Neural progenitor cell (in vitro differentiated cells): ENCODE measurements around the gene OR12D1. TPM values are rescaled to one million over a fixed set of nuclear protein-coding genes. Genes with fewer than 3 reads are reported as not detected.

Experiments
- DNase-seq: peaks from one replicate; pipeline ENCODE4 v3.0.0-alpha.2; 2016; ENCODE audit warnings: low spot score
- H2AFZ ChIP-seq: fragments of 200-600 bp; sonication (generic); replicated peaks from 2 replicates; pipeline ENCODE4 v1.6.1; 2016; ENCODE audit warnings: antibody characterized with exemption
- H3F3A ChIP-seq: fragments of 200-600 bp; sonication (generic); 2 replicates; pipeline ENCODE4 v1.6.1; 2016; ENCODE audit warnings: antibody characterized with exemption, low read depth
- H3K27ac ChIP-seq: fragments of 200-600 bp; sonication (generic); 2 replicates; pipeline ENCODE4 v1.5.1; 2016; ENCODE audit warnings: mild to moderate bottlenecking
- H3K27me3 ChIP-seq: fragments of 200-600 bp; sonication (generic); 2 replicates; pipeline ENCODE4 v1.6.1; 2016; ENCODE audit warnings: mild to moderate bottlenecking, moderate library complexity
- H3K36me3 ChIP-seq: fragments of 200-600 bp; sonication (generic); 2 replicates; pipeline ENCODE4 v1.5.1; 2016
- H3K4me1 ChIP-seq: fragments of 200-600 bp; sonication (generic); 2 replicates; pipeline ENCODE4 v1.6.1; 2016; ENCODE audit warnings: mixed run types
- H3K4me2 ChIP-seq: fragments of 200-600 bp; sonication (generic); 2 replicates; pipeline ENCODE4 v1.6.1; 2016
- H3K4me3 ChIP-seq: fragments of 200-600 bp; sonication (generic); 2 replicates; pipeline ENCODE4 v1.5.1; 2016
- H3K79me2 ChIP-seq: fragments of 200-600 bp; sonication (generic); 2 replicates; pipeline ENCODE4 v1.6.1; 2016; ENCODE audit warnings: low read depth
- H3K9ac ChIP-seq: fragments of 200-600 bp; sonication (generic); 2 replicates; pipeline ENCODE4 v1.6.1; 2016
- H3K9me3 ChIP-seq: fragments of 200-600 bp; sonication (generic); 2 replicates; pipeline ENCODE4 v1.5.1; 2016; ENCODE audit warnings: low read depth
- H4K20me1 ChIP-seq: fragments of 200-600 bp; sonication (generic); 2 replicates; pipeline ENCODE4 v1.6.1; 2016; ENCODE audit warnings: low read depth
- H3K27ac Mint-ChIP-seq: 3 replicates; pipeline ENCODE4 v1.8.0; 2021; ENCODE audit warnings: mixed read lengths
- H3K27me3 Mint-ChIP-seq: 2 replicates; pipeline ENCODE4 v1.8.0; 2022; ENCODE audit warnings: low read depth, mild to moderate bottlenecking, inconsistent platforms, moderate library complexity, mixed read lengths; ENCODE audit not compliant: insufficient read depth
- H3K36me3 Mint-ChIP-seq: 3 replicates; pipeline ENCODE4 v1.8.0; 2021; ENCODE audit warnings: mixed read lengths
- H3K4me1 Mint-ChIP-seq: 3 replicates; pipeline ENCODE4 v1.8.0; 2021; ENCODE audit warnings: mixed read lengths
- H3K4me3 Mint-ChIP-seq: 3 replicates; pipeline ENCODE4 v1.8.0; 2021; ENCODE audit warnings: mild to moderate bottlenecking, moderate library complexity, mixed read lengths
- H3K9me3 Mint-ChIP-seq: 3 replicates; pipeline ENCODE4 v1.8.0; 2020; ENCODE audit warnings: mixed read lengths
- EZH2 ChIP-seq: fragments of 200-600 bp; sonication (generic); IDR thresholded peaks from 2 replicates; pipeline ENCODE4 v1.6.1; 2017; ENCODE audit warnings: antibody characterized with exemption, mild to moderate bottlenecking, moderate library complexity
- EZH2phosphoT487 ChIP-seq: fragments of 200-600 bp; sonication (generic); IDR thresholded peaks from 2 replicates; pipeline ENCODE4 v1.6.1; 2017; ENCODE audit warnings: antibody characterized with exemption
- total RNA-seq: library from RNA; depleted of rRNA; stranded (reverse); fragments of >200 nt; gene quantifications from 2 replicates; pipeline ENCODE4 v1.2.3, GENCODE V29; 2015; ENCODE audit warnings: low replicate concordance
- TF ChIP-seq, protein P1 (sequence below): fragments of 200-600 bp; sonication (generic); IDR thresholded peaks from 2 replicates; pipeline ENCODE4 v1.5.1; 2017; ENCODE audit warnings: antibody characterized with exemption, mild to moderate bottlenecking

The OR12D1 gene
- total RNA-seq, 1 donor from 2014 or later = not detected

- no peaks in the 10 kb centered on the region for H3K27me3 ChIP-seq
- H3K4me1 ChIP-seq = no peaks in the 10 kb centered on the region
- TF ChIP-seq, protein P1, sequence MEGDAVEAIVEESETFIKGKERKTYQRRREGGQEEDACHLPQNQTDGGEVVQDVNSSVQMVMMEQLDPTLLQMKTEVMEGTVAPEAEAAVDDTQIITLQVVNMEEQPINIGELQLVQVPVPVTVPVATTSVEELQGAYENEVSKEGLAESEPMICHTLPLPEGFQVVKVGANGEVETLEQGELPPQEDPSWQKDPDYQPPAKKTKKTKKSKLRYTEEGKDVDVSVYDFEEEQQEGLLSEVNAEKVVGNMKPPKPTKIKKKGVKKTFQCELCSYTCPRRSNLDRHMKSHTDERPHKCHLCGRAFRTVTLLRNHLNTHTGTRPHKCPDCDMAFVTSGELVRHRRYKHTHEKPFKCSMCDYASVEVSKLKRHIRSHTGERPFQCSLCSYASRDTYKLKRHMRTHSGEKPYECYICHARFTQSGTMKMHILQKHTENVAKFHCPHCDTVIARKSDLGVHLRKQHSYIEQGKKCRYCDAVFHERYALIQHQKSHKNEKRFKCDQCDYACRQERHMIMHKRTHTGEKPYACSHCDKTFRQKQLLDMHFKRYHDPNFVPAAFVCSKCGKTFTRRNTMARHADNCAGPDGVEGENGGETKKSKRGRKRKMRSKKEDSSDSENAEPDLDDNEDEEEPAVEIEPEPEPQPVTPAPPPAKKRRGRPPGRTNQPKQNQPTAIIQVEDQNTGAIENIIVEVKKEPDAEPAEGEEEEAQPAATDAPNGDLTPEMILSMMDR = no peak
- TF ChIP-seq EZH2 (no peak), EZH2phosphoT487 (no peak)
- no peaks in the 10 kb centered on the region for H3K79me2 ChIP-seq
- H3K4me1 Mint-ChIP-seq = no peaks in the 10 kb centered on the region
- no peak overlapping the region for H2AFZ ChIP-seq
- H4K20me1 ChIP-seq = no peaks in the 10 kb centered on the region
- H3K27ac ChIP-seq = no peak overlapping the region
- H3K9me3 Mint-ChIP-seq = no peaks in the 10 kb centered on the region
- no peaks in the 10 kb centered on the region for H3K9me3 ChIP-seq
- H3K4me3 Mint-ChIP-seq = no peak overlapping the region
- no peaks in the 10 kb centered on the region for H3K36me3 Mint-ChIP-seq
- H3K4me3 ChIP-seq = no peak overlapping the region
- H3F3A ChIP-seq = no peaks in the 10 kb centered on the region
- no peak overlapping the region for H3K4me2 ChIP-seq
- H3K9ac ChIP-seq = no peak overlapping the region
- H3K27me3 Mint-ChIP-seq = peaks cover 5% of the 10 kb centered on the region
- H3K27ac Mint-ChIP-seq = no peak overlapping the region
- H3K36me3 ChIP-seq = no peaks in the 10 kb centered on the region
- no peak for DNase-seq
Observed at GRCh38 chr6:29451471-29452193, 36.9 kb downstream of the OR12D1 start.

- no peaks in the 10 kb centered on the region for H3F3A ChIP-seq
- no peaks in the 10 kb centered on the region for H4K20me1 ChIP-seq
- Mint-ChIP-seq H3K27ac (no peak within 1 kb of the TSS), H3K4me1 (no peaks in the 10 kb centered on the region), H3K4me3 (no peak within 1 kb of the TSS), H3K9me3 (no peaks in the 10 kb centered on the region), H3K36me3 (no peaks in the 10 kb centered on the region), H3K27me3 (no peaks in the 10 kb centered on the region)
- TF ChIP-seq EZH2phosphoT487 = no peak
- TF ChIP-seq, protein P1 = no peak
- no peak for TF ChIP-seq EZH2
- no peak for DNase-seq
- H3K36me3 ChIP-seq = no peaks in the 10 kb centered on the region
- H3K4me3 ChIP-seq = no peak within 1 kb of the TSS
- no peak within 1 kb of the TSS for H3K9ac ChIP-seq
- H3K27me3 ChIP-seq = no peaks in the 10 kb centered on the region
- H3K4me1 ChIP-seq = no peaks in the 10 kb centered on the region
- H3K4me2 ChIP-seq = no peak within 1 kb of the TSS
- no peaks in the 10 kb centered on the region for H3K79me2 ChIP-seq
- H3K9me3 ChIP-seq = no peaks in the 10 kb centered on the region
- H3K27ac ChIP-seq = no peak within 1 kb of the TSS
- H2AFZ ChIP-seq = no peak within 1 kb of the TSS
Observed at GRCh38 chr6:29456971-29457370, 42.2 kb downstream of the OR12D1 start, which contains the start of the genes OR11A1 and OR2H1. TSS of gene OR11A1 (minus strand) at chr6:29457071. CDS start at chr6:29427641, 29,430 bp downstream. TSS of gene OR2H1 (plus strand) at chr6:29457155. CDS start at chr6:29461770, 4,615 bp downstream.

DNA sequence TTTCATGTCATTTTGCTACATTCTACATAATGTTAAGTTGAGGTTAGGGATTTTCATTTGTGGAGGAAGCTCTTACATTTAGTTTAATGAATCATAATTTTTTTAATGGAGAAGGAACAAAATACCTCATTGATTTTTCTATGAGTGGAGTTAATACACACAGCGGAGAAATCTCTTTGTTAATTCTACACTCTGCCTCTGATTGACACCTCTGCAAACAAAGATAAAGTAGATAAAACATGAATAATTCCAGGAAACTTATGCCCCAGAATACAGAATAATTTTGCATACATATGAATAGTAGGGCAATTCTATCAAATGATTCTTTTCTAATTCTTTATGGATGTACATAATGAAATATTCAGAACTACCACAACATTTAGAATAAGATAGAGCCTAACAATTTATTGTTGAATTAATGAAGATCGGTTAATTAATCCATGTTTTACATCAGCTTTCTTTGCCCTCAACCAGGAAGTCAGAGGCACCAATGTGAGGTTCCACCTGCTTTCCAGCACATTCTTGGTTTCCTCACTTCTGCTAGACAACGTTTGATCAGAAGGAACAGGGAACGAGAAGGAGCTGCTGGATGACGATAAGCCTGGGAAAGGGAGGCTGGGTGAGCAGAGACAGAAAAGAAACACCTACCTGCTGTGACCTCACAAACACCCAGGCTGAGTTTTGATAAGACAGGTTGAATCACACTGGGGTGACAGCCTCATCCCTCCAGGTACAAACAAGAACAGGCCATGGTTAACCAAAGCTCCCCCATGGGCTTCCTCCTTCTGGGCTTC, 46.5 kb downstream of the OR12D1 start:
- no peak for DNase-seq
- Histone ChIP-seq H3K4me3 (no peak overlapping the region), H3K4me2 (no peak overlapping the region), H3F3A (no peaks in the 10 kb centered on the region), H2AFZ (no peak overlapping the region), H3K4me1 (no peaks in the 10 kb centered on the region), H3K27ac (no peak overlapping the region), H3K9me3 (no peaks in the 10 kb centered on the region), H4K20me1 (no peaks in the 10 kb centered on the region), H3K9ac (no peak overlapping the region), H3K27me3 (no peaks in the 10 kb centered on the region), H3K36me3 (no peaks in the 10 kb centered on the region), H3K79me2 (no peaks in the 10 kb centered on the region)
- no peak overlapping the region for H3K27ac Mint-ChIP-seq
- no peaks in the 10 kb centered on the region for H3K9me3 Mint-ChIP-seq
- no peak overlapping the region for H3K4me3 Mint-ChIP-seq
- no peaks in the 10 kb centered on the region for H3K36me3 Mint-ChIP-seq
- H3K4me1 Mint-ChIP-seq = no peaks in the 10 kb centered on the region
- H3K27me3 Mint-ChIP-seq = no peaks in the 10 kb centered on the region
- TF ChIP-seq, protein P1 = no peak
- no peak for TF ChIP-seq EZH2phosphoT487
- TF ChIP-seq EZH2 = no peak
